Neural cell (in vitro differentiated cells): Measurements from ENCODE around the gene DAPK2. TPM values are rescaled to one million over a fixed set of nuclear protein-coding genes. Genes with fewer than 3 reads are reported as not detected.

Experiments used
- H2AFZ ChIP-seq: fragments of 200-600, 300-800 bp; sonication (generic), shearing (Covaris generic); 2 replicates; pipeline ENCODE4 v1.6.0; 2014; ENCODE audit warnings: low read depth, mild to moderate bottlenecking, antibody characterized with exemption, low read length, moderate library complexity
- H3F3A ChIP-seq: fragments of 200-600 bp; shearing (Covaris generic); 2 replicates; pipeline ENCODE4 v1.6.1; 2016; ENCODE audit warnings: mild to moderate bottlenecking, moderate library complexity, mixed read lengths, antibody characterized with exemption, low read length; ENCODE audit not compliant: insufficient read depth, poor library complexity, severe bottlenecking
- H3K27ac ChIP-seq: fragments of 200-600, 300-800 bp; sonication (generic), shearing (Covaris generic); 2 replicates; pipeline ENCODE4 v1.5.1; 2014; ENCODE audit warnings: mild to moderate bottlenecking, low read length, moderate library complexity
- H3K27me3 ChIP-seq: fragments of 300-800, 200-600 bp; sonication (generic), shearing (Covaris generic); 2 replicates; pipeline ENCODE4 v1.6.0; 2014; ENCODE audit warnings: mild to moderate bottlenecking, low read depth, low read length, moderate library complexity; ENCODE audit not compliant: insufficient read depth
- H3K36me3 ChIP-seq: fragments of 300-800, 200-600 bp; sonication (generic), shearing (Covaris generic); 2 replicates; pipeline ENCODE4 v1.5.1; 2014; ENCODE audit warnings: mild to moderate bottlenecking, antibody characterized with exemption, low read length, moderate library complexity; ENCODE audit not compliant: insufficient read depth
- H3K4me2 ChIP-seq: fragments of 300-800, 200-600 bp; sonication (generic), shearing (Covaris generic); 2 replicates; pipeline ENCODE4 v1.6.0; 2014; ENCODE audit warnings: mild to moderate bottlenecking, low read length
- H3K4me3 ChIP-seq: fragments of 300-800, 200-600 bp; sonication (generic), shearing (Covaris generic); 2 replicates; pipeline ENCODE4 v1.5.1; 2014; ENCODE audit warnings: mild to moderate bottlenecking, low read length, moderate library complexity
- H3K79me2 ChIP-seq: fragments of 200-600 bp; shearing (Covaris generic); replicated peaks from 2 replicates; pipeline ENCODE4 v1.6.0; 2014; ENCODE audit warnings: mild to moderate bottlenecking, low read length, moderate library complexity; ENCODE audit not compliant: insufficient read depth
- H3K9ac ChIP-seq: fragments of 300-800, 200-600 bp; sonication (generic), shearing (Covaris generic); 2 replicates; pipeline ENCODE4 v1.6.1; 2016; ENCODE audit warnings: mild to moderate bottlenecking, low read length, mixed read lengths
- H3K9me2 ChIP-seq: fragments of 200-600 bp; shearing (Covaris generic); 2 replicates; pipeline ENCODE4 v1.6.1; 2016; ENCODE audit warnings: mild to moderate bottlenecking, low read length, mixed read lengths; ENCODE audit not compliant: insufficient read depth
- H3K9me3 ChIP-seq: fragments of 200-600, 300-800 bp; sonication (generic), shearing (Covaris generic); 2 replicates; pipeline ENCODE4 v1.6.1; 2016; ENCODE audit warnings: mild to moderate bottlenecking, mixed run types, low read length, moderate library complexity, mixed read lengths
- H4K20me1 ChIP-seq: fragments of 200-600 bp; shearing (Covaris generic); 2 replicates; pipeline ENCODE4 v1.6.1; 2016; ENCODE audit warnings: mild to moderate bottlenecking, mixed run types; ENCODE audit not compliant: insufficient read depth
- CTCF ChIP-seq: fragments of 450-650 bp; IDR thresholded peaks from 2 replicates; pipeline ENCODE4 v1.5.1; 2014; ENCODE audit warnings: antibody characterized with exemption, mild to moderate bottlenecking, moderate library complexity; ENCODE audit not compliant: poor library complexity, severe bottlenecking
- EP300 ChIP-seq: fragments of 450-650 bp; conservative IDR thresholded peaks from 2 replicates; pipeline ENCODE4 v1.6.1; 2014; ENCODE audit warnings: antibody characterized with exemption, mild to moderate bottlenecking, moderate library complexity; ENCODE audit not compliant: poor library complexity, severe bottlenecking
- MXI1 ChIP-seq: fragments of 450-650 bp; conservative IDR thresholded peaks from 2 replicates; pipeline ENCODE4 v1.6.1; 2014; ENCODE audit warnings: antibody characterized with exemption, mild to moderate bottlenecking; ENCODE audit not compliant: poor library complexity, severe bottlenecking
- POLR2AphosphoS5 ChIP-seq: IDR thresholded peaks from 2 replicates; pipeline ENCODE4 v1.6.1; 2012
- RAD21 ChIP-seq: fragments of 450-650 bp; conservative IDR thresholded peaks from 2 replicates; pipeline ENCODE4 v1.6.1; 2014; ENCODE audit warnings: antibody characterized with exemption, mild to moderate bottlenecking, moderate library complexity
- REST ChIP-seq: IDR thresholded peaks from 2 replicates; pipeline ENCODE4 v1.6.1; 2012; ENCODE audit warnings: borderline replicate concordance
- SMC3 ChIP-seq: fragments of 450-650 bp; conservative IDR thresholded peaks from 2 replicates; pipeline ENCODE4 v1.6.1; 2014; ENCODE audit warnings: antibody characterized with exemption, mild to moderate bottlenecking, moderate library complexity; ENCODE audit not compliant: poor library complexity
- TAF1 ChIP-seq: IDR thresholded peaks from 2 replicates; pipeline ENCODE4 v1.6.1; 2012; ENCODE audit warnings: low read depth
- polyA plus RNA-seq: library from polyadenylated mRNA; depleted of rRNA; stranded (reverse); fragments of >200 nt; gene quantifications from 2 replicates; pipeline ENCODE4 v1.2.3, GENCODE V29; 2014

DAPK2 gene
- polyA plus RNA-seq, 1 donor from 2014 or later: 0.78 TPM

- H3K27me3 ChIP-seq: no peaks in the 10 kb centered on the region
- H4K20me1 ChIP-seq: no peaks in the 10 kb centered on the region
- H3K4me2 ChIP-seq: no peak overlapping the region
- H3K9me3 ChIP-seq: no peaks in the 10 kb centered on the region
- H3K27ac ChIP-seq: no peak overlapping the region
- H3K9me2 ChIP-seq: no peaks in the 10 kb centered on the region
- no peaks in the 10 kb centered on the region for H3F3A ChIP-seq
- H3K9ac ChIP-seq: no peak overlapping the region
- no peaks in the 10 kb centered on the region for H3K79me2 ChIP-seq
- no peak overlapping the region for H3K4me3 ChIP-seq
- TF ChIP-seq EP300: no peak
- TF ChIP-seq POLR2AphosphoS5: no peak
- TF ChIP-seq REST: no peak
- TF ChIP-seq SMC3: no peak
- TF ChIP-seq CTCF: no peak
- TF ChIP-seq MXI1: no peak
- no peak for TF ChIP-seq TAF1
- no peaks in the 10 kb centered on the region for H3K36me3 ChIP-seq
- H2AFZ ChIP-seq: no peak overlapping the region
These were observed 28.6 kb downstream of the DAPK2 start for GRCh38 chr15:64017591-64018163.

- H3K4me2 ChIP-seq: no peak overlapping the region
These were observed 29.1 kb downstream of the DAPK2 start for GRCh38 chr15:64017082-64017588.

GRCh38 chr15:64016257-64016656, 30.0 kb downstream of the DAPK2 start:
- Histone ChIP-seq H3K27ac (no peak overlapping the region), H3K4me3 (no peak overlapping the region), H3K36me3 (no peaks in the 10 kb centered on the region), H4K20me1 (no peaks in the 10 kb centered on the region), H3K9me3 (no peaks in the 10 kb centered on the region), H3K9ac (no peak overlapping the region), H3K9me2 (no peaks in the 10 kb centered on the region), H3F3A (no peaks in the 10 kb centered on the region), H3K27me3 (no peaks in the 10 kb centered on the region), H2AFZ (no peak overlapping the region), H3K4me2 (no peak overlapping the region), H3K79me2 (no peaks in the 10 kb centered on the region)
- no peak for TF ChIP-seq RAD21
- no peak for TF ChIP-seq MXI1
- TF ChIP-seq CTCF: no peak

More at GRCh38 chr15:64017082-64017588, 29.1 kb downstream of the DAPK2 start:
- Histone ChIP-seq H3K4me3 (no peak overlapping the region), H2AFZ (no peak overlapping the region), H3F3A (no peaks in the 10 kb centered on the region), H3K27ac (no peak overlapping the region), H3K9me2 (no peaks in the 10 kb centered on the region), H3K36me3 (no peaks in the 10 kb centered on the region), H4K20me1 (no peaks in the 10 kb centered on the region), H3K9ac (no peak overlapping the region), H3K79me2 (no peaks in the 10 kb centered on the region), H3K27me3 (no peaks in the 10 kb centered on the region), H3K9me3 (no peaks in the 10 kb centered on the region)
- TF ChIP-seq TAF1: no peak
